ENCODE results near the gene PAQR6. TPM values are rescaled to one million over a fixed set of nuclear protein-coding genes. Genes with fewer than 3 reads are reported as not detected.

Gene PAQR6
- total and polyA plus RNA-seq, 2 of the 4 experiments (the other 2 are of a cell fraction) = under 0.01 to 0.67 TPM

DNA sequence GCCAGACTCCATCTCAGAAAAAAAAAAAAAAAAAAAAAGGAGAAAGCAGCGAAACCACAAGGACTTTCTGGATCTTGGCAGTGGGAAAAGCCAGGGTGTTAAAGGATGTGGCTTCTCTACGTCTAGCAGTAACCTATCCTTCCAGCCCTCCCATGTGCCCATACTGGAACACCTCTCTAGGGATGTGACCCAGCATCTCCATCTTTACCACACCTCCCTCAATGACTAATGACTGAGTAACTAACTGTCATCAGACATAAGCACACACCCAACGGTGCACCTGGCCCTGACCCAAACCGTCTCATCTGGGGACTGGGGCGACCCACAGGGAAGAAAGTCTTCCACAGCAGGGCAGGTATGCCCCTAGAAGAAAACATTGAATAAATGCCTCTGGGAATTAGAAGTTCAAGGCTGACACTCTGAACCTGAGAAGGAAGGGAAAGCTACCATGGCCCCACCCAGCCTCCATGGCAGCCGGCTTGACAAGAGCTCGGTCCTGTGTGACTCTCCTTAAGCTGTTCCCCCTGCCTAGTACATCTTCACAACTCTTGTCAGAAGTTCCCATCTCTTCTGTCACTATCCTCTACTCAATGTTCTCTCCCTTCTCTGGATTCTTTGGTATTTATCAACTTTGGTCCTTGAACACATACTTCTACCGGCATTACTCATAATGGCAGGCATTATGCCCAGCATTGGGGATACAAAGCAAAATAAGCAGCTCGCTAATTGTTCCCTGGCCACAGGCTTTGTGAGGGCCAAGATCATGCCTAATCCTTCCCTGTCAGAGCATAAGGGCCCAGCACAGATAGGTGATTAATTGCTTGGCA lies 14.8 kb upstream of the PAQR6 start:
- in situ Hi-C loops (cut with MboI; ENCODE audit: low sequenced_read_pairs) = no loop called here
- H2AFZ ChIP-seq (replicated peaks; ENCODE audit: low read length, poor library complexity) = no peak overlapping the region
- CTCF ChIA-PET = interaction anchor here (1.6 kb wide), 1 partner anchor 9 kb away, joined by 4 read pairs; no protein-coding TSS in a partner anchor

More for the DNA sequence above, 14.8 kb upstream of the PAQR6 start:
- Histone ChIP-seq H3K4ac (ENCODE audit: low read depth, low read length) (peak overlapping the region; percentile 10), H4K91ac (ENCODE audit: insufficient read depth, low read depth, low read length) (no peak overlapping the region), H2BK5ac (ENCODE audit: low read depth, low read length, poor library complexity, severe bottlenecking) (peak overlapping the region; percentile 26), H3K4me1 (ENCODE audit: control insufficient read depth, insufficient read depth, low read length) (peaks cover 9% of the 10 kb centered on the region), H3K56ac (ENCODE audit: extremely low read depth, insufficient read depth, low read length) (0 out of 2 replicates have a peak overlapping the region, but pooled peaks have one; percentile 31), H3K4me2 (ENCODE audit: low read depth, low read length) (no peak overlapping the region; the same call in 1 of the 2 replicates), H3K79me1 (ENCODE audit: low read depth in 1 of 2, low read length in 2 of 2) (peaks cover 20 to 47% of the 10 kb centered on the region in 2 experiments), H2AK9ac (replicated peaks; ENCODE audit: low read depth, low read length, poor library complexity) (peak overlapping the region; percentile 51), H3K9me1 (ENCODE audit: insufficient read depth, low read length) (peaks cover 12% of the 10 kb centered on the region), H3K4me3 (ENCODE audit: insufficient read depth, low read depth, low read length) (no peak overlapping the region), H3K9ac (ENCODE audit: low read depth, low read length) (no peak overlapping the region), H3K27ac (ENCODE audit: insufficient read depth, low read length) (no peak overlapping the region; the same call in 1 of the 2 replicates), H4K5ac (ENCODE audit: low read depth, low read length) (no peak overlapping the region), H3K18ac (ENCODE audit: low read depth, low read length) (no peak overlapping the region), H3K14ac (replicated peaks; ENCODE audit: low read depth, low read length) (peak overlapping the region; percentile 8; the same call in 1 of the 2 replicates), H3K27me3 (ENCODE audit: control insufficient read depth, insufficient read depth, low read length) (no peaks in the 10 kb centered on the region), H3K9me3 (ENCODE audit: control insufficient read depth, insufficient read depth, low read length) (no peaks in the 10 kb centered on the region), H2AK5ac (ENCODE audit: low read depth, low read length) (peak overlapping the region; percentile 60; the same call in 1 of the 2 replicates), H3K36me3 (ENCODE audit: control insufficient read depth, insufficient read depth, low read length) (peaks cover 79% of the 10 kb centered on the region), H2BK15ac (ENCODE audit: low read depth, low read length) (0 out of 3 replicates have a peak overlapping the region, but pooled peaks have one; percentile 29), H4K20me1 (ENCODE audit: insufficient read depth, low read length) (peaks cover 24% of the 10 kb centered on the region), H2BK120ac (ENCODE audit: low read depth, low read length) (peak overlapping the region; percentile 1; the same call in 1 of the 2 replicates), H3K23ac (ENCODE audit: low read depth, low read length) (0 out of 2 replicates have a peak overlapping the region, but pooled peaks have one; percentile 17), H4K8ac (ENCODE audit: low read depth in 2 of 2, low read length in 2 of 2) (peak overlapping the region in 1 of 2 experiments; percentile 6; a peak in 1 of 4 replicates), H2BK20ac (ENCODE audit: low read depth, low read length) (peak overlapping the region; percentile 57; the same call in 1 of the 2 replicates)
- ATAC-seq (ENCODE audit: low read depth) (peak; percentile 80), DNase-seq (peak; percentile 80)
- intact Hi-C loops (cut with micrococcal nuclease) (no loop called here), dilution Hi-C loops (cut with HindIII; ENCODE audit: low sequenced_read_pairs, unreplicated experiment) (no loop called here)
- TF ChIP-seq BHLHE40 (IDR thresholded peaks at IDR 0.05; ENCODE audit: low read depth, low read length) (no peak; the same call in 1 of the 2 replicates), CEBPB (IDR thresholded peaks at IDR 0.05; ENCODE audit: low read depth, low read length) (no peak), RFX5 (IDR thresholded peaks at IDR 0.05; ENCODE audit: low read depth, low read length) (no peak), SMC3 (IDR thresholded peaks at IDR 0.05; ENCODE audit: low read depth, low read length) (no peak), NFE2L2 (IDR thresholded peaks at IDR 0.05; ENCODE audit: low read depth, low read length) (no peak), MAFK (IDR thresholded peaks at IDR 0.05; ENCODE audit: low read depth, low read length) (no peak)
- TF ChIP-seq, protein P1, sequence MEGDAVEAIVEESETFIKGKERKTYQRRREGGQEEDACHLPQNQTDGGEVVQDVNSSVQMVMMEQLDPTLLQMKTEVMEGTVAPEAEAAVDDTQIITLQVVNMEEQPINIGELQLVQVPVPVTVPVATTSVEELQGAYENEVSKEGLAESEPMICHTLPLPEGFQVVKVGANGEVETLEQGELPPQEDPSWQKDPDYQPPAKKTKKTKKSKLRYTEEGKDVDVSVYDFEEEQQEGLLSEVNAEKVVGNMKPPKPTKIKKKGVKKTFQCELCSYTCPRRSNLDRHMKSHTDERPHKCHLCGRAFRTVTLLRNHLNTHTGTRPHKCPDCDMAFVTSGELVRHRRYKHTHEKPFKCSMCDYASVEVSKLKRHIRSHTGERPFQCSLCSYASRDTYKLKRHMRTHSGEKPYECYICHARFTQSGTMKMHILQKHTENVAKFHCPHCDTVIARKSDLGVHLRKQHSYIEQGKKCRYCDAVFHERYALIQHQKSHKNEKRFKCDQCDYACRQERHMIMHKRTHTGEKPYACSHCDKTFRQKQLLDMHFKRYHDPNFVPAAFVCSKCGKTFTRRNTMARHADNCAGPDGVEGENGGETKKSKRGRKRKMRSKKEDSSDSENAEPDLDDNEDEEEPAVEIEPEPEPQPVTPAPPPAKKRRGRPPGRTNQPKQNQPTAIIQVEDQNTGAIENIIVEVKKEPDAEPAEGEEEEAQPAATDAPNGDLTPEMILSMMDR (conservative IDR thresholded peaks at IDR 0.05; ENCODE audit: low read depth, low read length) = no peak
- WGBS, 2 experiments (ENCODE audit: extremely low coverage in 2 of 2, insufficient read length in 1 of 2) = 54% methylated on average over 3 of the region's 9 CpGs; no CpG with 5 or more reads in 1 of the 2 experiments
- POLR2A ChIA-PET (ENCODE audit: unreplicated experiment) = no interaction called here
- BruUV-seq (replicated peaks) = no TSS peak
